KG1 (cell line): ENCODE data around the gene COLEC11.

Experiments used
- DNase-seq: peaks from one replicate; lab custom pipeline; 2025; lab: John Stamatoyannopoulos, UW

The COLEC11 gene

DNA sequence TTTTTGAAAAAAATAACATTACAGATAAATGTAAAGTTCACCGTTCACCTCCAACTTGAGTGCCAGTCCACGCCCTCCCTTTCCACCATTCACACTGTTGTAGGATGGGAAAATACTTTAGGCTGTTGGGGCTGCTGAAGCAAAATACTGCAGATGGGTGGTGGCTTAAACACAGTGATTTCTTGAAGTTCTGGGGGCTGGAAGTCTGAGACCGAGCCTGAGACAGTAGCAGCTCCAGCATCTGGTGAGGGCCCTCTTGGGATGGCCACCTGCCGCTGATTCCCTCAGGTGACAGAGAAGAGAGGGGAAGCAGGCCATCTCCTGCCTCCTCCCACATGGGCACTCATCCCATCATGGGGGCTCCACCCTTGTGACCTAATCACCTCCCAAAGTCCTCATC is 80.8 kb downstream of the COLEC11 start:
- DNase-seq = no peak

DNA sequence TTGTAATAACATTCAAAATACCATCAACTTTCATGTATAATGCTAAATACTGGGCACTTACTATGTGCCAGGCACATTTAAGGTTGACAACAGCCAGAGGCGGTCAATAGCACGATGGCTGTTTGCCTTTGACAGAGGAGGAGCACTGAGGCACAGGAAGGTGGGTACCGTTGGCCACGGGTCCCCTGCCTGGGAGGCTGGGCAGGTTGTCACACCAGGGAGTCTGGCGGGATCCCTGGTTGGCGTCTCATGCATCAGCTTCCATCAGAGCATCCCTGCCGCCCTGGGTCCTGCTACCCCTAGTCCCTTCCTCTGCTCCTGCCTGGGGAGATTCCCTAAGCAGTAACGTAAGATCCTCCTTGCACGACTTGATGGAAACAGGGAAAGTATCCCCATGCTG is 82.5 kb downstream of the COLEC11 start:
- no peak for DNase-seq

- no peak for DNase-seq
Measured at GRCh38 chr2:3678212-3678611, 83.3 kb downstream of the COLEC11 start.

DNA sequence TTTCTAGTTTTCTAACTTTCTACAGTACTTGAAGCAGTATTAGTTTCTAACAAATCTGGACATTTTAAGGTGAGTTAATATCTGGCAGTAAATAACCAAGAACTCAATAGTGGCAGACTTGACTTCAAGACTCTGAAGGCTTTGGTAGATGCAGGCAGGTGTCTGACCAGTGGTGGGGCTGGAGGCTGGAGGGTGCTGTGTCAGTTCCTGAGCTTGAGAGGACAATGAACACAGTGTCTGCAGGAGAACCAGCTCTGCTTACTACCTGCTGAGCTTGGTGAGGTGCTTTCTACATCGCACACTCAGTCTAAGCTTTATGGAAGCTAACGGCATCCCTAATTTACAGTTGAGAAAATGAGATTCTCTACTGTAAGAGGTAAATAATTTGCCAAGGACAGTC is 84.3 kb downstream of the COLEC11 start:
- no peak for DNase-seq

- DNase-seq = no peak
Measured at GRCh38 chr2:3679616-3680393, 84.9 kb downstream of the COLEC11 start.

- DNase-seq = no peak
Measured at GRCh38 chr2:3680548-3681345, 85.8 kb downstream of the COLEC11 start.

GRCh38 chr2:3681625-3682024 is 86.7 kb downstream of the COLEC11 start:
- no peak for DNase-seq

GRCh38 chr2:3682811-3683210 is 87.9 kb downstream of the COLEC11 start:
- DNase-seq = no peak

- no peak for DNase-seq
Measured at GRCh38 chr2:3683748-3684454, 89.0 kb downstream of the COLEC11 start.

DNA sequence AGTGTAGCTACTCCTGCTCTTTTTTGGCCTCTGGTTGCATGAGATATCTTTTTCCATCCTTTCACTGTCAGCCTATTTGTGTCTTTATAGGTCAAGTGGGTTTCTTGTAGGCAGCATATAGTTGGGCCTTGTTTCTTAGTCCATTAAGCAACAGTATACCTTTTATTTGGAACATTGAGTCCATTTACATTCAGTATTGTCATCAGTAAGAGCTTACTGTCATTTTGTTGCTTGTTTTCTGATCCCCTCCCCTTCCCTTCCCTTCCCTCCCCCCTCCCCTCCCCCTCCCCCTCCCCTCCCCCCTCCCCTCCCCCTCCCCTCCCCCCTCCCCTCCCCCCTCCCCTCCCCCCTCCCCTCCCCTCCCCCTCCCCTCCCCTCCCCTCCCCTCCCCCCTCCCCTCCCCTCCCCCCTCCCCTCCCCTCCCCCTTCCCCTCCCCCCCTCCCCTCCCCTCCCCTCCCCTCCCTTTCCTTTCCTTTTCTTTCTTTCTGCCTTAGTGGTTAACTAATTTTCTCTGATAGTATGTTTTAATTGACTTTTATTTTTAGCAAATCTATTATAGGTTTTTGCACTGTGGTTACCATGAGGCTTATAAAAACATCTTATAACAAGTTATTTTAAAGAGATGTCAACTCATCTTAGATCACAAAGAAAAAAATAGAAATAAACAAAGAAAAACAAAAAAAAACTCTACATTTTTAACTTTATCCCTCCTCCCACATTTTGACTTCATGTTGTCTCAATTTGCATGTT is 95.3 kb downstream of the COLEC11 start:
- no peak for DNase-seq

DNA sequence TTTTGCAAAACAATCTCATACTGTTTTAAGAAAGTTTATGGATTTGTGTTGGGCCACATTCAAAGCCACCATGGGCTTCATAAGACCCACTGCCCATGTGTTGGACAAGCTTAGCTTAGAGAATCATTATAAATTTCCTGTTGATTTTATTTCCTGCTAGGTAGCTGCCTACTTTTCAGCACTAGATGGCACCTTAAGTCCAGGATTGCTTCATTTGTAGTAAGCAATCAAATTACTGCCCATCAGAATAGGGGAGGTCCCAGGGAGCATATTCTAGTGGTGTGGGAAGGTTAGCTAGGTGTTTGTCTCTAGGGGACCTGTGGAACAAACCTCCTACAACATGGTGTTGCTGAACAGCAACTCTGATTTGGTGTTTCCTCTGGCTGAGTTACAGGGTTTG is 97.5 kb downstream of the COLEC11 start:
- no peak for DNase-seq
